Sigmoid colon (tissue), 7 donors: ENCODE data around the gene ADSL. TPM values are rescaled to one million over a fixed set of nuclear protein-coding genes. Genes with fewer than 3 reads are reported as not detected.

Experiments
- DNase-seq: peaks from one replicate; pipeline ENCODE4 v3.0.0-alpha.2; 2019
- H3K27ac ChIP-seq, 4 donors: fragments of 200-600 bp; sonication (generic); one replicate each; pipeline ENCODE4 v1.5.1; 2016 to 2019; ENCODE audit warnings: mild to moderate bottlenecking in 1 of 4
- H3K27me3 ChIP-seq, 3 donors: fragments of 200-600 bp; sonication (generic); one replicate each; pipeline ENCODE4 v1.5.1; 2019; ENCODE audit warnings: mild to moderate bottlenecking in 1 of 3
- H3K36me3 ChIP-seq, 4 donors: fragments of 200-600 bp; sonication (generic); one replicate each; pipeline ENCODE4 v1.5.1; 2016 to 2019
- H3K4me1 ChIP-seq, 4 donors: fragments of 200-600 bp; sonication (generic); one replicate each; pipeline ENCODE4 v1.5.1; 2017 to 2019
- H3K4me3 ChIP-seq, 4 donors: fragments of 200-600 bp; sonication (generic); one replicate each; pipeline ENCODE4 v1.5.1; 2017 to 2019; ENCODE audit warnings: mild to moderate bottlenecking in 2 of 4, moderate library complexity in 1 of 4
- H3K9me3 ChIP-seq, 4 donors: fragments of 200-600 bp in 3 of 4; sonication (generic) in 3 of 4; one replicate each; pipeline versions ENCODE4 v1.5.1 to v1.6.1; 2013 to 2019
- CTCF ChIP-seq, 4 experiments: fragments of 450-650 bp in 3 of 4; fragments of 200-600 bp in 1 of 4; IDR thresholded peaks; one replicate each; pipeline ENCODE4 v1.5.1; 2016 to 2019; ENCODE audit warnings: antibody characterized with exemption in 4 of 4, mild to moderate bottlenecking in 3 of 4, moderate library complexity in 2 of 4
- EP300 ChIP-seq, 4 donors: sonication (generic); formaldehyde crosslinking; IDR thresholded peaks; one replicate each; pipeline ENCODE4 v1.6.1; 2017; ENCODE audit warnings: antibody characterized with exemption in 4 of 4
- POLR2A ChIP-seq, 2 donors: fragments of 450-650 bp; IDR thresholded peaks; one replicate each; pipeline ENCODE4 v1.6.1; 2016; ENCODE audit warnings: antibody characterized with exemption in 2 of 2, mild to moderate bottlenecking in 2 of 2, moderate library complexity in 2 of 2
- POLR2AphosphoS5 ChIP-seq, 4 donors: sonication (generic); formaldehyde crosslinking; IDR thresholded peaks; one replicate each; pipeline ENCODE4 v1.6.1; 2017; ENCODE audit warnings: antibody characterized with exemption in 4 of 4
- WGBS, 2 donors: extraction: QIAGEN DNeasy Blood & Tissue Kit; methylation state at CpG; one replicate each; pipeline ENCODE4 v1.1.7; 2013; 5-methylcytosine and 5-hydroxymethylcytosine counted together
- intact Hi-C: fragments of 100-400 bp; cut with DNase I; formaldehyde crosslinking; loops from one replicate; pipeline ENCODE4 v1.15.1; 2023
- polyA plus RNA-seq, 3 donors: library from polyadenylated mRNA; stranded (reverse); fragments of 200-250 nt; gene quantifications; one replicate each; pipeline ENCODE4 v1.2.3, GENCODE V29; 2013
- total RNA-seq, 4 donors: library from RNA; depleted of rRNA; stranded (reverse); fragments of >200 nt; gene quantifications; one replicate each; pipeline ENCODE4 v1.1.0, GENCODE V29; 2016
- donor health status: healthy with polysubstance abuse.
- donor health status: Bipolar disorder and iron deficiency.
- donor health status: healthy.

The ADSL gene
- total and polyA plus RNA-seq, 7 donors = 34.0 to 469 (median 86.7) TPM

GRCh38 chr22:40432157-40432556, 85.9 kb downstream of the ADSL start:
- intact Hi-C loops = no loop called here
- 73 to 84% methylated on average over 5 of the region's 5 CpGs for WGBS, 2 donors
- H3K27ac ChIP-seq = no peak overlapping the region

GRCh38 chr22:40432625-40433024, 86.3 kb downstream of the ADSL start:
- DNase-seq = no peak
- no peak for TF ChIP-seq EP300 (IDR thresholded peaks at IDR 0.05)
- Histone ChIP-seq H3K4me3 (no peak overlapping the region), H3K36me3 (peaks cover 9 to 46% (median 18%) of the 10 kb centered on the region in 4 donors), H3K27me3 (no peaks in the 10 kb centered on the region), H3K27ac (no peak overlapping the region), H3K9me3 (no peaks in the 10 kb centered on the region), H3K4me1 (peaks cover 0 to 28% (median 19%) of the 10 kb centered on the region in 4 donors)
- WGBS, 2 donors = 85 to 96% methylated on average over 2 of the region's 2 CpGs
- intact Hi-C loops = no loop called here

More at GRCh38 chr22:40432157-40432556, 85.9 kb downstream of the ADSL start:
- Histone ChIP-seq H3K4me1 (peaks cover 0 to 24% (median 14%) of the 10 kb centered on the region in 4 donors), H3K4me3 (no peak overlapping the region), H3K27me3 (no peaks in the 10 kb centered on the region), H3K9me3 (no peaks in the 10 kb centered on the region), H3K36me3 (peaks cover 9 to 49% (median 19%) of the 10 kb centered on the region in 4 donors)
- no peak for TF ChIP-seq CTCF (IDR thresholded peaks at IDR 0.05)
- no peak for TF ChIP-seq POLR2A (IDR thresholded peaks at IDR 0.05)
- TF ChIP-seq POLR2AphosphoS5 (IDR thresholded peaks at IDR 0.05) = no peak
- no peak for TF ChIP-seq EP300 (IDR thresholded peaks at IDR 0.05)
- no peak for DNase-seq

GRCh38 chr22:40433416-40434090, 87.3 kb downstream of the ADSL start:
- H3K9me3 ChIP-seq = no peaks in the 10 kb centered on the region
- no peak overlapping the region for H3K4me3 ChIP-seq
- intact Hi-C loops = no loop called here
- no peaks in the 10 kb centered on the region for H3K27me3 ChIP-seq
- DNase-seq = no peak
- peaks cover 0 to 36% (median 24%) of the 10 kb centered on the region in 4 donors for H3K4me1 ChIP-seq
- no peak for TF ChIP-seq EP300 (IDR thresholded peaks at IDR 0.05)
- TF ChIP-seq POLR2AphosphoS5 (IDR thresholded peaks at IDR 0.05) = no peak
- TF ChIP-seq CTCF (IDR thresholded peaks at IDR 0.05) = no peak
- TF ChIP-seq POLR2A (IDR thresholded peaks at IDR 0.05) = no peak
- H3K36me3 ChIP-seq = peaks cover 9 to 37% (median 13%) of the 10 kb centered on the region in 4 donors
- WGBS, 2 donors = 66 to 69% methylated on average over 3 of the region's 3 CpGs
- H3K27ac ChIP-seq = no peak overlapping the region

- no peaks in the 10 kb centered on the region for H3K9me3 ChIP-seq
- H3K36me3 ChIP-seq = peaks cover 5 to 31% (median 9%) of the 10 kb centered on the region in 4 donors
- DNase-seq = no peak
- no peak overlapping the region for H3K4me3 ChIP-seq
- H3K27me3 ChIP-seq = no peaks in the 10 kb centered on the region
- peaks cover 0 to 36% (median 24%) of the 10 kb centered on the region in 4 donors for H3K4me1 ChIP-seq
- WGBS, 2 donors = 95 to 96% methylated on average over 3 of the region's 3 CpGs
- TF ChIP-seq POLR2AphosphoS5 (IDR thresholded peaks at IDR 0.05) (no peak), CTCF (IDR thresholded peaks at IDR 0.05) (no peak), POLR2A (IDR thresholded peaks at IDR 0.05) (no peak), EP300 (IDR thresholded peaks at IDR 0.05) (no peak)
- intact Hi-C loops = no loop called here
- H3K27ac ChIP-seq = no peak overlapping the region
These were observed 87.8 kb downstream of the ADSL start for GRCh38 chr22:40434106-40434505.

- 85 to 92% methylated on average over 5 of the region's 5 CpGs for WGBS, 2 donors
- no peak overlapping the region for H3K27ac ChIP-seq
- intact Hi-C loops = loop anchor here (5.0 kb wide), 1 partner anchor 53 kb away; no protein-coding TSS in a partner anchor
- DNase-seq = no peak
- peaks cover 0 to 25% (median 3%) of the 10 kb centered on the region in 4 donors for H3K36me3 ChIP-seq
- no peaks in the 10 kb centered on the region for H3K9me3 ChIP-seq
- no peaks in the 10 kb centered on the region for H3K27me3 ChIP-seq
- TF ChIP-seq POLR2A (IDR thresholded peaks at IDR 0.05) = no peak
- no peak for TF ChIP-seq POLR2AphosphoS5 (IDR thresholded peaks at IDR 0.05)
- TF ChIP-seq CTCF (IDR thresholded peaks at IDR 0.05) = no peak
- no peak for TF ChIP-seq EP300 (IDR thresholded peaks at IDR 0.05)
- H3K4me1 ChIP-seq = peaks cover 0 to 36% (median 24%) of the 10 kb centered on the region in 4 donors
- no peak overlapping the region for H3K4me3 ChIP-seq
These were observed 88.4 kb downstream of the ADSL start for GRCh38 chr22:40434745-40435144.
